HG02938 (cell line): ENCODE data around the gene LCN12.

Experiments used
- ATAC-seq: cut with Tn5 transposase; IDR thresholded peaks from one replicate; pipeline ENCODE4 v1.9.1; 2021; ENCODE audit warnings: mild to moderate bottlenecking, moderate library complexity; ENCODE audit not compliant: unreplicated experiment

The LCN12 gene

GRCh38 chr9:136951541-136952320 is at the start of gene LCN12:
LCN12 (plus strand) TSS chr9:136952273; CDS start chr9:136952328, 55 bp downstream.
- no peak for ATAC-seq

GRCh38 chr9:136903041-136903554 is 49.0 kb upstream of the LCN12 start:
- ATAC-seq: no peak

GRCh38 chr9:136906266-136906665 is 45.8 kb upstream of the LCN12 start:
- no peak for ATAC-seq

- ATAC-seq: no peak
These were observed 44.8 kb upstream of the LCN12 start for GRCh38 chr9:136907011-136907914.

- ATAC-seq: no peak
These were observed 41.7 kb upstream of the LCN12 start for GRCh38 chr9:136910197-136910900.

GRCh38 chr9:136910901-136911245 is 41.2 kb upstream of the LCN12 start:
- ATAC-seq: no peak

- no peak for ATAC-seq
These were observed 38.2 kb upstream of the LCN12 start for GRCh38 chr9:136913701-136914438.

GRCh38 chr9:136915632-136916329 is 36.3 kb upstream of the LCN12 start:
- no peak for ATAC-seq

GRCh38 chr9:136916330-136917184 is 35.5 kb upstream of the LCN12 start:
- no peak for ATAC-seq

GRCh38 chr9:136917902-136918301 is 34.2 kb upstream of the LCN12 start:
- ATAC-seq: no peak

GRCh38 chr9:136920069-136920468 is 32.0 kb upstream of the LCN12 start:
- no peak for ATAC-seq

GRCh38 chr9:136920734-136921231 is 31.3 kb upstream of the LCN12 start:
- ATAC-seq: no peak

GRCh38 chr9:136921307-136921706 is 30.8 kb upstream of the LCN12 start:
- ATAC-seq: no peak

- no peak for ATAC-seq
These were observed 30.4 kb upstream of the LCN12 start for GRCh38 chr9:136921718-136922117.

- ATAC-seq: no peak
These were observed 29.5 kb upstream of the LCN12 start for GRCh38 chr9:136922540-136922939.

- no peak for ATAC-seq
These were observed 28.2 kb upstream of the LCN12 start for GRCh38 chr9:136923881-136924280.

- no peak for ATAC-seq
These were observed 26.5 kb upstream of the LCN12 start for GRCh38 chr9:136925414-136926153.

GRCh38 chr9:136926154-136926704 is 25.8 kb upstream of the LCN12 start:
- ATAC-seq: no peak
